GM12878 (cell line): Measurements from ENCODE around the gene ATP2A3. TPM values are rescaled to one million over a fixed set of nuclear protein-coding genes. Genes with fewer than 3 reads are reported as not detected.

Experiments used
- BACH1 ChIP-seq: fragments of 450-650 bp; IDR thresholded peaks from 2 replicates; pipeline ENCODE4 v1.6.1; 2017; ENCODE audit warnings: mild to moderate bottlenecking, borderline replicate concordance
- BMI1 ChIP-seq: fragments of 450-650 bp; IDR thresholded peaks from 2 replicates; pipeline ENCODE4 v1.6.1; 2016; ENCODE audit warnings: mild to moderate bottlenecking, moderate library complexity, borderline replicate concordance
- CHD1 ChIP-seq: IDR thresholded peaks from 2 replicates; pipeline ENCODE4 v1.6.1; 2012; ENCODE audit warnings: low read depth, low read length, improper control_type of control experiment
- ETV6 ChIP-seq, 2 experiments: fragments of 450-650 bp in 1 of 2; IDR thresholded peaks in 1 of 2; conservative IDR thresholded peaks in 1 of 2; 2 replicates each; pipeline ENCODE4 v1.6.1; 2014; ENCODE audit warnings: antibody characterized with exemption in 1 of 2, borderline replicate concordance in 1 of 2, low read depth in 1 of 2, mild to moderate bottlenecking in 1 of 2, moderate library complexity in 1 of 2
- EZH2 ChIP-seq: IDR thresholded peaks from 2 replicates; pipeline ENCODE4 v1.6.1; 2012; ENCODE audit warnings: low read depth, mild to moderate bottlenecking, control low read depth, inconsistent platforms, low read length, borderline replicate concordance; ENCODE audit not compliant: control insufficient read depth
- GABPA ChIP-seq: IDR thresholded peaks from 2 replicates; pipeline ENCODE4 v1.6.1; 2014; ENCODE audit warnings: antibody characterized with exemption, low read depth, mild to moderate bottlenecking, inconsistent platforms
- IRF4 ChIP-seq: IDR thresholded peaks from 2 replicates; pipeline ENCODE4 v1.6.1; 2011; ENCODE audit warnings: low read depth, low read length
- JUNB ChIP-seq: IDR thresholded peaks from 2 replicates; pipeline ENCODE4 v1.6.1; 2016; ENCODE audit warnings: antibody characterized with exemption, mild to moderate bottlenecking
- MTA3 ChIP-seq: IDR thresholded peaks from 2 replicates; pipeline ENCODE4 v1.6.1; 2012; ENCODE audit warnings: low read length, inconsistent platforms, borderline replicate concordance
- MXI1 ChIP-seq: fragments of 150-350 bp; IDR thresholded peaks from 2 replicates; pipeline ENCODE4 v1.6.1; 2011; ENCODE audit warnings: low read depth, mild to moderate bottlenecking, inconsistent platforms, low read length, improper control_type of control experiment
- NR2F1 ChIP-seq: fragments of 450-650 bp; conservative IDR thresholded peaks from 2 replicates; pipeline ENCODE4 v1.6.1; 2017; ENCODE audit warnings: mild to moderate bottlenecking
- PML ChIP-seq: IDR thresholded peaks from 2 replicates; pipeline ENCODE4 v1.6.1; 2012; ENCODE audit warnings: low read length, inconsistent platforms
- RAD21 ChIP-seq: IDR thresholded peaks from 2 replicates; pipeline ENCODE4 v1.6.1; 2011; ENCODE audit warnings: mild to moderate bottlenecking, low read depth, low read length, moderate library complexity; ENCODE audit not compliant: insufficient read depth
- RB1 ChIP-seq: fragments of 450-650 bp; formaldehyde crosslinking; IDR thresholded peaks from 2 replicates; pipeline ENCODE4 v1.6.1; 2017; ENCODE audit warnings: mild to moderate bottlenecking, borderline replicate concordance
- SMARCA5 ChIP-seq: fragments of 450-650 bp; IDR thresholded peaks from 2 replicates; pipeline ENCODE4 v1.6.1; 2017; ENCODE audit warnings: mild to moderate bottlenecking
- SREBF2 ChIP-seq: IDR thresholded peaks from 2 replicates; pipeline ENCODE4 v1.6.1; 2012; ENCODE audit warnings: mild to moderate bottlenecking, low read length
- TBL1XR1 ChIP-seq: IDR thresholded peaks from 2 replicates; pipeline ENCODE4 v1.6.1; 2012; ENCODE audit warnings: low read depth, low read length, improper control_type of control experiment
- YY1 ChIP-seq: IDR thresholded peaks from 2 replicates; pipeline ENCODE4 v1.6.1; 2011; ENCODE audit warnings: low read depth, mild to moderate bottlenecking, low read length
- ZNF622 ChIP-seq: fragments of 450-650 bp; IDR thresholded peaks from 2 replicates; pipeline ENCODE4 v1.6.1; 2017; ENCODE audit warnings: mild to moderate bottlenecking, inconsistent platforms
- ZZZ3 ChIP-seq: IDR thresholded peaks from 2 replicates; pipeline ENCODE4 v1.6.1; 2011; ENCODE audit warnings: low read depth; ENCODE audit not compliant: control insufficient read depth, insufficient read length
- polyA plus RNA-seq, 11 experiments: library from polyadenylated mRNA; depleted of rRNA in 4 of 11; unstranded in 6 of 11; stranded (reverse) in 5 of 11; fragments of >200 nt; fragmentation: Nextera tagmentation in 4 of 11; fragmentation: Illumina TruSeq in 1 of 11; extraction: Ambion mirVana in 4 of 11; extraction: Trizol in 1 of 11; gene quantifications; 1 replicate in 1 of 11; 2 replicates in 10 of 11; pipeline versions ENCODE4 v1.2.1 to v1.2.3, GENCODE V29; 2011 to 2016; ENCODE audit warnings: inconsistent platforms in 2 of 11, missing spikeins in 2 of 11, low read depth in 1 of 11
- total RNA-seq, 4 experiments: library from RNA; depleted of rRNA in 3 of 4; stranded (reverse); fragments of >200 nt in 3 of 4; fragmentation: Illumina TruSeq in 1 of 4; extraction: Trizol in 1 of 4; gene quantifications; 2 replicates each; pipeline versions ENCODE4 v1.2.1 to v1.2.3, GENCODE V29; 2013 to 2021
- TF ChIP-seq, protein P1 (sequence below): fragments of 450-650 bp; IDR thresholded peaks from 2 replicates; pipeline ENCODE4 v1.6.1; 2017; ENCODE audit warnings: mild to moderate bottlenecking, moderate library complexity
- TF ChIP-seq, protein P2 (sequence below): fragments of 450-650 bp; IDR thresholded peaks from 2 replicates; pipeline ENCODE4 v1.6.1; 2016; ENCODE audit warnings: mild to moderate bottlenecking

The ATP2A3 gene
- total and polyA plus RNA-seq, 10 of the 15 experiments (the other 5 are each of a cell fraction or from before 2014, with no cell fraction given), result 1.0 to 99.2 (median 37.9) TPM

DNA sequence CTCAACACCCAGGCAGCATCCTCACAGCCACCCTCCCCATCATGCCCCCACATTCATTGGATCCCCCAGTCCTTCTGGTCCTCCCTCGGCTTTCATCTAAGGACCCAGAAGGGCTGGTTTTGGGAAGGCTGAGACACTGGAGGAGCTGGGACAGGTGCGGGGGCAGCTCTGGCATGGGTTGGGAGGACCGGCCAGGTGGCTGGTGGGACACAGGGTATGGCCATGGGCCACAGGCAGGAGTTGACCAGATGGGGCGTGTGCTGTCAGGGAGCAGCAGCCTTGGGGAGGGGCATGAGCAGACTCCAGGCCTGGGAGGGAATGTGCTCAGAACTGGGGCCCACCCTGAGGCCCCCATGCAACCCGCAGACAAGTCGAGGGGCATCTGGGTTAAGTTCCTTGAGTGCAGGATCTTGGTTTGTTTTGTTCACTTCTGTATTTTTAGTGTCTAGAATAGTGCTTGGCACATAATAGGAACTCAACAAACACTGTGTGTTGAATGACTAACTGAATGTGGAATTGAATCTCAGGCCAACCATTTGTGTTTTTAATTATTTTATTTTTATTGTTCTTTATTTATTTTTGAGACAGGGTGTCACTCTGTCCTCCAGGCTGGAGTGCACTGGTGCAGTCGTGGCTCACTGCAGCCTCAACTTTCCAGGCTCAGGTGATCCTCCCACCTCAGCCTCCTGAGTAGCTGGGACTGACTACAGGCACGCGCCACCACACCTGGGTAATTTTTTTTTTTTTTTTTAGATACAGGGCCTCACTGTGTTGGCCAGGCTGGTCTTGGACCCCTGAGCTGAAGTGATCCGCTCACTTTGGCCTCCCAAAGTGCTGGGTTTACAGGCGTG is 53.6 kb downstream of the ATP2A3 start (continued):
- TF ChIP-seq ZNF622 (no peak), ETV6 (conservative IDR thresholded peaks at IDR 0.05 in 1 of 2, IDR thresholded peaks at IDR 0.05 in 1 of 2; ENCODE audit: borderline replicate concordance in 1 of 2, low read depth in 1 of 2) (no peak), MTA3 (no peak), BMI1 (0 out of 2 replicates have a peak, but pooled peaks have one; percentile 21), SREBF2 (no peak), JUNB (no peak), TBL1XR1 (no peak), NR2F1 (no peak), SMARCA5 (peak; percentile 80; the same call in 1 of the 2 replicates), RAD21 (no peak), MXI1 (no peak), EZH2 (no peak), YY1 (0 out of 2 replicates have a peak, but pooled peaks have one; percentile 19), BACH1 (no peak), CHD1 (no peak), IRF4 (no peak), GABPA (no peak), ZZZ3 (no peak), RB1 (peak; percentile 21; the same call in 1 of the 2 replicates), PML (no peak)
- TF ChIP-seq, protein P1, sequence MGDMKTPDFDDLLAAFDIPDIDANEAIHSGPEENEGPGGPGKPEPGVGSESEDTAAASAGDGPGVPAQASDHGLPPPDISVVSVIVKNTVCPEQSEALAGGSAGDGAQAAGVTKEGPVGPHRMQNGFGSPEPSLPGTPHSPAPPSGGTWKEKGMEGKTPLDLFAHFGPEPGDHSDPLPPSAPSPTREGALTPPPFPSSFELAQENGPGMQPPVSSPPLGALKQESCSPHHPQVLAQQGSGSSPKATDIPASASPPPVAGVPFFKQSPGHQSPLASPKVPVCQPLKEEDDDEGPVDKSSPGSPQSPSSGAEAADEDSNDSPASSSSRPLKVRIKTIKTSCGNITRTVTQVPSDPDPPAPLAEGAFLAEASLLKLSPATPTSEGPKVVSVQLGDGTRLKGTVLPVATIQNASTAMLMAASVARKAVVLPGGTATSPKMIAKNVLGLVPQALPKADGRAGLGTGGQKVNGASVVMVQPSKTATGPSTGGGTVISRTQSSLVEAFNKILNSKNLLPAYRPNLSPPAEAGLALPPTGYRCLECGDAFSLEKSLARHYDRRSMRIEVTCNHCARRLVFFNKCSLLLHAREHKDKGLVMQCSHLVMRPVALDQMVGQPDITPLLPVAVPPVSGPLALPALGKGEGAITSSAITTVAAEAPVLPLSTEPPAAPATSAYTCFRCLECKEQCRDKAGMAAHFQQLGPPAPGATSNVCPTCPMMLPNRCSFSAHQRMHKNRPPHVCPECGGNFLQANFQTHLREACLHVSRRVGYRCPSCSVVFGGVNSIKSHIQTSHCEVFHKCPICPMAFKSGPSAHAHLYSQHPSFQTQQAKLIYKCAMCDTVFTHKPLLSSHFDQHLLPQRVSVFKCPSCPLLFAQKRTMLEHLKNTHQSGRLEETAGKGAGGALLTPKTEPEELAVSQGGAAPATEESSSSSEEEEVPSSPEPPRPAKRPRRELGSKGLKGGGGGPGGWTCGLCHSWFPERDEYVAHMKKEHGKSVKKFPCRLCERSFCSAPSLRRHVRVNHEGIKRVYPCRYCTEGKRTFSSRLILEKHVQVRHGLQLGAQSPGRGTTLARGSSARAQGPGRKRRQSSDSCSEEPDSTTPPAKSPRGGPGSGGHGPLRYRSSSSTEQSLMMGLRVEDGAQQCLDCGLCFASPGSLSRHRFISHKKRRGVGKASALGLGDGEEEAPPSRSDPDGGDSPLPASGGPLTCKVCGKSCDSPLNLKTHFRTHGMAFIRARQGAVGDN, result no peak
- TF ChIP-seq, protein P2, sequence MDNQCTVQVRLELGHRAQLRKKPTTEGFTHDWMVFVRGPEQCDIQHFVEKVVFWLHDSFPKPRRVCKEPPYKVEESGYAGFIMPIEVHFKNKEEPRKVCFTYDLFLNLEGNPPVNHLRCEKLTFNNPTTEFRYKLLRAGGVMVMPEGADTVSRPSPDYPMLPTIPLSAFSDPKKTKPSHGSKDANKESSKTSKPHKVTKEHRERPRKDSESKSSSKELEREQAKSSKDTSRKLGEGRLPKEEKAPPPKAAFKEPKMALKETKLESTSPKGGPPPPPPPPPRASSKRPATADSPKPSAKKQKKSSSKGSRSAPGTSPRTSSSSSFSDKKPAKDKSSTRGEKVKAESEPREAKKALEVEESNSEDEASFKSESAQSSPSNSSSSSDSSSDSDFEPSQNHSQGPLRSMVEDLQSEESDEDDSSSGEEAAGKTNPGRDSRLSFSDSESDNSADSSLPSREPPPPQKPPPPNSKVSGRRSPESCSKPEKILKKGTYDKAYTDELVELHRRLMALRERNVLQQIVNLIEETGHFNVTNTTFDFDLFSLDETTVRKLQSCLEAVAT, result peak; percentile 84
